Neutrophil (primary cell): ENCODE results near the gene TLN1.

Experiments used
- H3K27ac ChIP-seq: fragments of 200-600 bp; sonication (generic); 2 replicates; pipeline ENCODE4 v1.5.1; 2016; ENCODE audit warnings: mild to moderate bottlenecking, moderate library complexity
- H3K27me3 ChIP-seq: fragments of 200-600 bp; sonication (generic); 2 replicates; pipeline ENCODE4 v1.6.0; 2016; ENCODE audit warnings: mild to moderate bottlenecking
- H3K36me3 ChIP-seq: fragments of 200-600 bp; sonication (generic); 2 replicates; pipeline ENCODE4 v1.5.1; 2017
- H3K4me1 ChIP-seq, 2 experiments: fragments of 200-600 bp in 1 of 2; sonication (generic) in 1 of 2; 1 replicate in 1 of 2; 2 replicates in 1 of 2; pipeline versions ENCODE4 v1.5.1 to v1.6.1; 2013 to 2016; ENCODE audit warnings: low read depth in 1 of 2, low read length in 1 of 2, mild to moderate bottlenecking in 1 of 2, moderate library complexity in 1 of 2; ENCODE audit not compliant: control insufficient read depth in 1 of 2, insufficient read depth in 1 of 2
- H3K4me3 ChIP-seq, 2 experiments: fragments of 200-600 bp in 1 of 2; sonication (generic) in 1 of 2; 1 replicate in 1 of 2; 2 replicates in 1 of 2; pipeline ENCODE4 v1.5.1; 2013 to 2016; ENCODE audit warnings: low read depth in 1 of 2, low read length in 1 of 2, mild to moderate bottlenecking in 1 of 2, moderate library complexity in 1 of 2
- H3K9me3 ChIP-seq: fragments of 200-600 bp; sonication (generic); 2 replicates; pipeline ENCODE4 v1.5.1; 2016
- TF ChIP-seq, protein P1 (sequence below): fragments of 200-600 bp; sonication (generic); IDR thresholded peaks from 2 replicates; pipeline ENCODE4 v1.5.1; 2016; ENCODE audit warnings: antibody characterized with exemption

TLN1 gene

DNA sequence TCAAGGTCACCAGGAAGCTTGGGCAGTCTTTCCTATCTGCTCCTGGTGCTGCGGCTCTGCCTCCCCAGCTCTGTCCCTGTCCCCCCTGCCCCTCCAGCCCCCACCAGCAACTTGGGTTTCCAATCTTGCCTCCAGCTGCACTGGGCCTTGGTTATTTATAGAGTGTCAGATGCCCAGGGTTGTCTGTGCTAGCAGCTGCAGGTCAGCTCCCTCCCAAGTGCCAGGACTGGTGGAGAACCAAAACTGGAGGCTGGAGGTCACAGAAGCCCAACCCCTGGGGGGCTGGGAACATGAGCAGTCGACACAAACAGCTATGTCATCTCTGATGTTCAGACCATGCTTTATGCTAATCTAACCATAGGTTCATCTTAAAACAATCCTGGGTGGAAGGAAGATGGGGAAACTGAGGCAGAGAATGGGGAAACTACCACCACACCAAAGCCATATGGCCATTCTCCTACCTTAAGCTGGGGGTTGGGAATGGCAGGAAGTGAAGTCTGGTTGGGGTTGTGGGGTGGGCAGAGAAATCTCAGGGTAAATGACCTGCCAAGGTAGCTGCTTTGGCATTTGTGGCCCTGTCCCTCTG, 43.9 kb downstream of the TLN1 start:
- Histone ChIP-seq H3K27me3 (peaks cover 27% of the 10 kb centered on the region), H3K36me3 (no peaks in the 10 kb centered on the region), H3K9me3 (no peaks in the 10 kb centered on the region), H3K4me3 (no peak overlapping the region), H3K27ac (no peak overlapping the region), H3K4me1 (peaks cover 10 to 16% of the 10 kb centered on the region in 2 experiments)
- TF ChIP-seq, protein P1, sequence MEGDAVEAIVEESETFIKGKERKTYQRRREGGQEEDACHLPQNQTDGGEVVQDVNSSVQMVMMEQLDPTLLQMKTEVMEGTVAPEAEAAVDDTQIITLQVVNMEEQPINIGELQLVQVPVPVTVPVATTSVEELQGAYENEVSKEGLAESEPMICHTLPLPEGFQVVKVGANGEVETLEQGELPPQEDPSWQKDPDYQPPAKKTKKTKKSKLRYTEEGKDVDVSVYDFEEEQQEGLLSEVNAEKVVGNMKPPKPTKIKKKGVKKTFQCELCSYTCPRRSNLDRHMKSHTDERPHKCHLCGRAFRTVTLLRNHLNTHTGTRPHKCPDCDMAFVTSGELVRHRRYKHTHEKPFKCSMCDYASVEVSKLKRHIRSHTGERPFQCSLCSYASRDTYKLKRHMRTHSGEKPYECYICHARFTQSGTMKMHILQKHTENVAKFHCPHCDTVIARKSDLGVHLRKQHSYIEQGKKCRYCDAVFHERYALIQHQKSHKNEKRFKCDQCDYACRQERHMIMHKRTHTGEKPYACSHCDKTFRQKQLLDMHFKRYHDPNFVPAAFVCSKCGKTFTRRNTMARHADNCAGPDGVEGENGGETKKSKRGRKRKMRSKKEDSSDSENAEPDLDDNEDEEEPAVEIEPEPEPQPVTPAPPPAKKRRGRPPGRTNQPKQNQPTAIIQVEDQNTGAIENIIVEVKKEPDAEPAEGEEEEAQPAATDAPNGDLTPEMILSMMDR: no peak

DNA sequence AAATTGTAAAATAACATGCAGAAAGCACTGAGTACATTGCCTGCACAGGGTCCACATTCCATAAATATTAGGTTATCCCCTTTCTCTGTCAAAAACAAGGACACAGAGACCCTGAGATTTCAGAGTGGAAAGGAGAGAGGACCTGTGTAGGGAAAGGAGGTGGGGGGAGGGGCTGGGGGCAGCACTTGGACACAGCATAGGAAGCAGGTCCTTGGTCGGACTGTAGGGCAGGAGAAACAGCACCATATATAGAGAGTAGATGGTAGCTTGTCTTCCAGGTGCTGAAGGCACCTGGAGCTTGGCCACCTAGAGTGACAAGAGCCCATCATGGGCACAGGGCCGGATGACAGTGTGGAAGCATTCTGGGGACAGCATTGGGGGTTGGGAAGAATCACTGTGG, 44.7 kb downstream of the TLN1 start:
- no peaks in the 10 kb centered on the region for H3K9me3 ChIP-seq
- no peak overlapping the region for H3K4me3 ChIP-seq
- no peaks in the 10 kb centered on the region for H3K36me3 ChIP-seq
- no peak overlapping the region for H3K27ac ChIP-seq
- peaks cover 27% of the 10 kb centered on the region for H3K27me3 ChIP-seq
- TF ChIP-seq, protein P1: no peak
- peaks cover 10 to 16% of the 10 kb centered on the region in 2 experiments for H3K4me1 ChIP-seq

DNA sequence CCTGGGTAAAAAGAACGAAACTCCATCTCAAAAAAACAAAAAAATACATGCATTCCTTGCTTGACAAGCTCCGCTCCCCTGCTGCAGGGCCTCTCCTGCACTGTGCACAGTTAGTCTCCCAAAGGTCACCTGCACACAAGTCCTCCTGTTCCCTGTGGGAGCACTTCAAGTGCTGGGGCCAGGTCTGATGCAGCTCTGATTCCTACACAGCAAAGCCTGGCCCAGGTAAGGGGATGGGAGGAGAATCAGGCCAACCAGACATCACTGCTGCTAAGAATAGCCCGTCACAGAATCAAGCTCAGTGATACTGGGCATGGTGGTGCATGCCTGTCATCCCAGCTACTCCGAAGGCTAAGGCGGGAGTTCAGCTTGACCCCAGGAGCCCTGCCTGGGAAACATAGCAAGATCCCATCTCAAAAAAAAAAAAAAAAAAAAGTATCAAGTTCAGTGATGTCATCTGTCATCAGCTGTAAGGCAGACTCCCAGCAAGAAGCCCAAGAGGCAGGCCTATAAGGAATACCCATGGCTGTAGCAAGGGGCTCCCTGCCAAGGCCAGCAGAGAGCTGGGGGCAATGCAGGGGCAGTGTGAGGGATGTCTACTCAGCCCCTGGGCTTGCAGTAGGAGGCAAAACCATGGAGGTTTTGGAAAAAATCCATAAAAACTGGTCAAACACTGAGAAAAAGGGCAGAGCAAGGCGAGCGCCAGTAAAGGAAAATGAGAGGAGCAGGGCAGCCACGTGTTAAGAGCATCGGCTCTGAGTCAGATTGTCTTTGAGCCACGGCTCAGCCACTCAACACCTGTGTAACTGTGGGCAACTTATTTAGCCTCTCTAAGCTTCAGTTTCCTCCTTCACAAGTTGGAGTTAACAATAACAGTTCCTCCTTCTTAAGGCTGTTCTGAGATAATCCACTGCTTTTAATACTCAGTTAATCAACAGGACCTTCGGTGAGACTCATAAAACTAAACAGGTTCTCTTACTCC, 45.5 kb downstream of the TLN1 start:
- peaks cover 10 to 16% of the 10 kb centered on the region in 2 experiments for H3K4me1 ChIP-seq

DNA sequence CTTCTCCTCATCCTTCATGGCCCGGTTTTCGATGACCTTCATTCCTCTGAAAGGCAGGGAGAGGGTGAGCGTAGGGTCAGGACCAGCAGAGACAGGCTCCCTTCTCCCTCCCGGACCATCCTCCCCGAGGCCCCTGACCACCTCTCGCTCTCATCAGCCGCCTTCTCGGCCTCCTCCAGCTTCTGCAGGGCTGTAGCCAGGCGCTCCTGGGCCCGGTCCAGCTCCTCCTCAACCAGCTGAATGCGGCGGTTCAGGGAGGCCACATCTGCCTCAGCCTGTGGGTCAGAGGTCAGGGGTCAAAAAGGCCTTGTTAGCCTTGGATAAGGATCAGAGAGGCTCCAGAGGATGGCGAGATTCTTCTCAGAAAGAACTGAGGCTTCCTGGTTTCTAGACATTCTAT, 46.5 kb downstream of the TLN1 start:
- Histone ChIP-seq H3K9me3 (no peaks in the 10 kb centered on the region), H3K27me3 (peaks cover 26% of the 10 kb centered on the region), H3K4me1 (peaks cover 5 to 10% of the 10 kb centered on the region in 2 experiments), H3K36me3 (no peaks in the 10 kb centered on the region), H3K27ac (no peak overlapping the region), H3K4me3 (no peak overlapping the region)
- TF ChIP-seq, protein P1: no peak

More for the DNA sequence above, 45.5 kb downstream of the TLN1 start:
- TF ChIP-seq, protein P1: no peak
- Histone ChIP-seq H3K27me3 (peaks cover 27% of the 10 kb centered on the region), H3K9me3 (no peaks in the 10 kb centered on the region), H3K36me3 (no peaks in the 10 kb centered on the region), H3K27ac (no peak overlapping the region), H3K4me3 (no peak overlapping the region)

DNA sequence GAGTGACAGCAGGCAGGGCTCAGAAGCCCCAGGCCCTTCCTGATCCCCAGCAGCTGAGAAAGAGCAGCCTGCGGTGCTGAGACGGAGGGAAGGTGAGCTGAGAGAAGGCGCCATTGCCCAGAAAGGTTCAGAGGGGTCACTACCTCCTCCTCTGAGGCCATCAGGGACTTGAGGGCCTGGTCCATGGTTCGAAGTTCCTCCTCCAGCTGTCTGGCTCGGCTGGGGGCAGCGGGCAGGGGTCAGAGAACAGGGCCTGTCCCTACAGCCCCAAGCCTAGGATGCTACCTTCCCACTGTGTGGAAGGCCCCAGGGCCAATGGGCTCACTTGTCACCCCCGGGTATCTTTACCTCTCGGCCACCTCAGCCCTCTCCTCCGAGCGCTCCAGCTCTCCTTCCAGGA, 47.1 kb downstream of the TLN1 start:
- no peaks in the 10 kb centered on the region for H3K9me3 ChIP-seq
- peaks cover 20% of the 10 kb centered on the region for H3K27me3 ChIP-seq
- no peak overlapping the region for H3K4me3 ChIP-seq
- H3K36me3 ChIP-seq: no peaks in the 10 kb centered on the region
- TF ChIP-seq, protein P1: no peak
- no peak overlapping the region for H3K27ac ChIP-seq
- H3K4me1 ChIP-seq: peaks cover under 1 to 4% of the 10 kb centered on the region in 2 experiments
